Psoas muscle (tissue), 8 donors: ENCODE measurements around the gene PPP1R3F. TPM values are rescaled to one million over a fixed set of nuclear protein-coding genes. Genes with fewer than 3 reads are reported as not detected.

Experiments used
- ATAC-seq, 4 donors: fragments of 200-7000 bp; cut with Tn5 transposase; one replicate each; pipeline ENCODE4 v1.9.1; 2020; ENCODE audit warnings: moderate library complexity in 3 of 4, mild to moderate bottlenecking in 2 of 4
- DNase-seq, 2 donors: peaks; one replicate each; pipeline ENCODE4 v3.0.0-alpha.2; 2020
- H3K27ac ChIP-seq: fragments of 200-600 bp; one replicate; pipeline ENCODE4 v1.8.0; 2022
- H3K27me3 ChIP-seq, 3 donors: fragments of 200-600 bp in 1 of 3; one replicate each; pipeline versions ENCODE4 v1.6.1 to v1.8.0; 2013 to 2022; ENCODE audit warnings: low read length in 2 of 3, mild to moderate bottlenecking in 2 of 3, moderate library complexity in 1 of 3; ENCODE audit not compliant: insufficient read depth in 3 of 3
- H3K36me3 ChIP-seq, 2 donors: fragments of 200-600 bp in 1 of 2; one replicate each; pipeline versions ENCODE4 v1.6.1 to v1.8.0; 2013 to 2022; ENCODE audit warnings: low read depth in 1 of 2, mild to moderate bottlenecking in 1 of 2, moderate library complexity in 1 of 2; ENCODE audit not compliant: insufficient read depth in 1 of 2
- H3K4me1 ChIP-seq: fragments of 200-600 bp; one replicate; pipeline ENCODE4 v1.8.0; 2022
- H3K4me3 ChIP-seq: fragments of 200-600 bp; one replicate; pipeline ENCODE4 v1.8.0; 2022; ENCODE audit warnings: mild to moderate bottlenecking
- H3K9me3 ChIP-seq: fragments of 200-600 bp; one replicate; pipeline ENCODE4 v1.8.0; 2022
- WGBS, 3 donors: extraction: QIAGEN DNeasy Blood & Tissue Kit; methylation state at CpG; one replicate each; pipeline versions ENCODE4 v1.1.6 to v1.1.7; 2013; 5-methylcytosine and 5-hydroxymethylcytosine counted together
- intact Hi-C, 2 donors: fragments of 100-400 bp; cut with DNase I; formaldehyde crosslinking; loops; one replicate each; pipeline versions ENCODE4 v1.11.0 to v1.14.2; 2022
- polyA plus RNA-seq, 3 donors: library from polyadenylated mRNA; stranded (reverse); fragments of 200-250 nt; gene quantifications; one replicate each; pipeline ENCODE4 v1.2.3, GENCODE V29; 2013
- total RNA-seq, 4 donors: library from RNA; stranded (reverse); fragmentation: NEBNext Ultra II Directional in 2 of 4; extraction: Animal tissue kit (Norgen Biotek cat#: 25700) in 2 of 4; gene quantifications; one replicate each; pipeline versions ENCODE4 v1.2.1 to v1.2.4, GENCODE V29; 2021 to 2023
- TF ChIP-seq, protein P1 (sequence below): fragments of 200-600 bp; IDR thresholded peaks from one replicate; pipeline ENCODE4 v1.8.0; 2022; ENCODE audit warnings: antibody characterized with exemption
- donor health status: healthy with polysubstance abuse.
- donor health status: DM: no; HTN: no; CAD: no; lungs with moderate emphysema.
- donor health status: Bipolar disorder and iron deficiency.
- donor health status: healthy.
- donor health status: DM: yes; HTN: yes; CAD: no.
- donor health status: DM: no; HTN: no; CAD: no.
- donor health status: DM: no; HTN: no; CAD: no.
- donor health status: DM: yes; HTN: yes; CAD: no.

PPP1R3F gene
- total and polyA plus RNA-seq, 7 donors, result 13.9 to 29.8 (median 24.2) TPM

DNA sequence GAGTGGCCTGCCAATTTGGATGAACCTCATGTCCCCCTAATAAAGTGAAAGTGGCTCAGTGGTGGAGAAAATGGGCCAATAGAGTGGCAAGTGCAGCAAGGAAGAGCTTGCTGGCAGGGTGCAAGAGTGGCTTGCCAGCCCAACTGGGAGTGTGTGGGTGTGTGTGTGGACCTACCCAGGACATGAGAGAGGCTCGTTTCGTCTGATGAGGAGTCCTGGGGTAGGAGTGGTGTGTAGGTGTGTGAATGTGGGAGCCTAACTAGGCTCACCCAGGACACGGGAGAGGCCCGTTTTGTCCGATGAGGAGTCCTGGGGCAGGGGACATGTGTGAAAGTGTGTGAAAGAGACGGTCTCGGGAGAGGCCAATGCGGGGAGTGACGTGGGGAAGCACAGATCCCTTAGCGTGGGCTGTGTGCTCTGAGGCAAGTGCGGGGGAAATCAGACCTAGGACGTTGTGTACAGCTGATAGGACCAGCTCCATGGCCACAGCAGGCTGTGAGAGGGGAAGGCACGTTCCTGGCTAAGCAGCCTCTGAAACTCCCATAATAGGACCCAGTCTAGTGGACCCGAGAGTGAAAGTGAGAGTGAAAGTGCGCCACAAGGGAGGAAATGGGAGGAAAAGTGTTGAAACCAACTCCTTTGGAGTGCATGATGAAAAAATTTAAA, 39.1 kb downstream of the PPP1R3F start:
- DNase-seq (no peak), ATAC-seq (peak in 3 of 4 donors; percentile 48 to 70 (median 58))
- H3K4me3 ChIP-seq, result peak overlapping the region; percentile 64
- H3K36me3 ChIP-seq, result no peaks in the 10 kb centered on the region
- H3K27ac ChIP-seq, result peak overlapping the region; percentile 23
- TF ChIP-seq, protein P1, sequence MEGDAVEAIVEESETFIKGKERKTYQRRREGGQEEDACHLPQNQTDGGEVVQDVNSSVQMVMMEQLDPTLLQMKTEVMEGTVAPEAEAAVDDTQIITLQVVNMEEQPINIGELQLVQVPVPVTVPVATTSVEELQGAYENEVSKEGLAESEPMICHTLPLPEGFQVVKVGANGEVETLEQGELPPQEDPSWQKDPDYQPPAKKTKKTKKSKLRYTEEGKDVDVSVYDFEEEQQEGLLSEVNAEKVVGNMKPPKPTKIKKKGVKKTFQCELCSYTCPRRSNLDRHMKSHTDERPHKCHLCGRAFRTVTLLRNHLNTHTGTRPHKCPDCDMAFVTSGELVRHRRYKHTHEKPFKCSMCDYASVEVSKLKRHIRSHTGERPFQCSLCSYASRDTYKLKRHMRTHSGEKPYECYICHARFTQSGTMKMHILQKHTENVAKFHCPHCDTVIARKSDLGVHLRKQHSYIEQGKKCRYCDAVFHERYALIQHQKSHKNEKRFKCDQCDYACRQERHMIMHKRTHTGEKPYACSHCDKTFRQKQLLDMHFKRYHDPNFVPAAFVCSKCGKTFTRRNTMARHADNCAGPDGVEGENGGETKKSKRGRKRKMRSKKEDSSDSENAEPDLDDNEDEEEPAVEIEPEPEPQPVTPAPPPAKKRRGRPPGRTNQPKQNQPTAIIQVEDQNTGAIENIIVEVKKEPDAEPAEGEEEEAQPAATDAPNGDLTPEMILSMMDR, result no peak
- WGBS, 3 donors, result 21 to 43% (median 41%) methylated on average over 14 to 15 of the region's 15 CpGs
- H3K9me3 ChIP-seq, result no peaks in the 10 kb centered on the region
- no peaks in the 10 kb centered on the region for H3K4me1 ChIP-seq
- intact Hi-C loops, result no loop called here
- peaks cover 0 to 9% (median 0%) of the 10 kb centered on the region in 3 donors for H3K27me3 ChIP-seq

DNA sequence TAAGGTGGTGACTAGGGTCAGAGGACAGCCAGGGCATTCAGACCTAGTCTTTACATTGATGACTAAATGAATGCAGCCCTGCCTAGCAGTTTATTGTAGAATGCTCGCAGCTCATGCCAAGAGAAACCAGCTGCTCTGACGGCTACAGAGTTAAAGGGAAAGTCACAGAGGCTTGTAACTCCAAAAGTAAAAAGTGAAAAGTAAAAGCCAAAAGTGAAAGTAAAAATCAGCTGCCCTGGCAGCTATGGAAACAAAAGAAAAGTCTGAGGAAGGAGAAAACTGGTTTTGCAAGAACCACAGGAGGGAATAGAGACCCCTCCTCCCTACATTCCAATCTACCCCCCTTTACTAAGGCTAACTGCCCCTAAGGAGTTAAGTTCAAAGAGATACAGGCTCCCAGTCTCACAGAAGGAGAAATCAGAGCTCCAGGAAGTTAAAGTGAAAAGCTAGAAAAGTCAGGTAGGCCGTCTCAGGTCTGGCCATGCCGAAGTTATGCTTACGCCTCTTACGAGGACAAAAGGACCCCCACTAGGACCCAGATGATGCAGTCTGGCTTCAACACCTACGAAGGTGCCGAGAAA, 39.9 kb downstream of the PPP1R3F start:
- Histone ChIP-seq H3K27me3 (peaks cover 0 to 9% (median 0%) of the 10 kb centered on the region in 3 donors), H3K36me3 (no peaks in the 10 kb centered on the region), H3K9me3 (no peaks in the 10 kb centered on the region), H3K4me3 (peak overlapping the region; percentile 64), H3K27ac (peak overlapping the region; percentile 23), H3K4me1 (no peaks in the 10 kb centered on the region)
- ATAC-seq (peak in 1 of 4 donors; percentile 50), DNase-seq (no peak)
- intact Hi-C loops, result no loop called here
- TF ChIP-seq, protein P1, result no peak
- WGBS, 3 donors, result 3 to 26% (median 6%) methylated on average over 8 of the region's 8 CpGs

DNA sequence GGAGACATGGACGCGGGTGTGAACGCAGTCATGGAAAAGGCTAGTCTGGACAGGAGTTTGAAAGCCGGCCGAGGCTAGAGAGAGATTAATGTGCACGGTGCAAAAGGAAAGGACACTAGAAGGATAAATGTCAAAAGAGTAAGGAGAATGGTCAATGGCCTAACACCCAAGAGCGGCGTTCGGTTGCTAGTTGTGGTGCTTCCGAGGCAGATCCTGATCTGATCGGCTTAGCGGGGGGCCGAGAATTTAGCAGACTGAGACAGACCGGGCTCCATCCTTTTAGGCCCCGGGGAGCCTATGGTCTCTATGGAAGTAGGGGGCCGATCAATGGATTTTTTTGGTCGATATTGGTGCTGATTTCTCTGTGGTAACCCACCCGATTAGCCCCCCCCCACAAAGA, 40.8 kb downstream of the PPP1R3F start:
- DNase-seq (no peak), ATAC-seq (no peak)
- no peaks in the 10 kb centered on the region for H3K36me3 ChIP-seq
- TF ChIP-seq, protein P1, result no peak
- intact Hi-C loops, result no loop called here
- no peaks in the 10 kb centered on the region for H3K4me1 ChIP-seq
- no peak overlapping the region for H3K27ac ChIP-seq
- peaks cover 0 to 9% (median 0%) of the 10 kb centered on the region in 3 donors for H3K27me3 ChIP-seq
- peak overlapping the region; percentile 64 for H3K4me3 ChIP-seq
- no peaks in the 10 kb centered on the region for H3K9me3 ChIP-seq
- 56 to 65% (median 62%) methylated on average over 18 of the region's 18 CpGs for WGBS, 3 donors

DNA sequence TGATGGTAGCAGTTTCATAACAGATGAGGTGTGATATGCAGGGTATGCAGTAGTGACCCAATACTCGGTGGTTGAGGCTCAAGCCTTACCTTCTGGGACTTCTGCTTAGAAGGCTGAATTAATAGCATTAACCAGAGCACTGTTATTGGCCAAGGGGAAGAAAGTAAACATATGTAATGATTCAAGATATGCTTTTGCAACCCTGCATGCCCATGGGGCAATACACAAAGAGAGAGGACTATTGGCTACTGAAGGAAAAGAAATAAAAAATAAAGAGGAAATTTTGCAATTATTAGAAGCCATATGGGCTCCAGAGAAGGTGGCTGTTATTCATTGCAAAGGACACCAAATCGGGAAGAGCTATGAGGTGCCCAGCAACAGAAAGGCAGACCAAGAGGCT, 42.6 kb downstream of the PPP1R3F start:
- Histone ChIP-seq H3K4me3 (no peak overlapping the region), H3K36me3 (no peaks in the 10 kb centered on the region), H3K27me3 (peaks cover 0 to 9% (median 0%) of the 10 kb centered on the region in 3 donors), H3K27ac (no peak overlapping the region), H3K4me1 (no peaks in the 10 kb centered on the region), H3K9me3 (no peaks in the 10 kb centered on the region)
- intact Hi-C loops, result no loop called here
- ATAC-seq, result no peak
- no peak for DNase-seq
- TF ChIP-seq, protein P1, result no peak
- 71 to 89% (median 85%) methylated on average over 2 of the region's 2 CpGs for WGBS, 3 donors
